Measurements from ENCODE around the gene SULT2B1.
"Not testable (repeated sequence)": the region's sequence is repeated elsewhere in the genome, so short reads cannot be mapped to it uniquely, and the experiment has no call there.

Gene SULT2B1

DNA sequence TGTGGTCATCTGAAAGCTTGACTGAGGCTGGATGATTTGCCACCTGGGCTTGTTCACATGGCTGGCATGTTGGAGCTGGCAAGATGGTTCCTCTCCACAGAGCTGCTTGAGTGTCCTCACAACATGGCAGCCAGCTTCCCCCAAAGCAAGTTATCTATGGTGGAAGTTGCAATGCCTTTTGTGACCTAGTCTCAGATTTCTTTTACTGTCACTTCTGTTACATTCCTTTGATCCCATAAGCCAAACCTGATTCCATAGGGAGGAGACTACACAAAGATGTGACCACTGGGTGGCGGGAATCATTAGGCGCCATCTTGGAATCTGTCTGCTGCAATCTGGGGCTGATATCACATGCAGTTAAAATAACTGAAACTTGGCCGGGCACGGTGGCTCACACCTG is 22.8 kb upstream of the SULT2B1 start:
- DNase-seq (ENCODE audit: low spot score), result no peak

DNA sequence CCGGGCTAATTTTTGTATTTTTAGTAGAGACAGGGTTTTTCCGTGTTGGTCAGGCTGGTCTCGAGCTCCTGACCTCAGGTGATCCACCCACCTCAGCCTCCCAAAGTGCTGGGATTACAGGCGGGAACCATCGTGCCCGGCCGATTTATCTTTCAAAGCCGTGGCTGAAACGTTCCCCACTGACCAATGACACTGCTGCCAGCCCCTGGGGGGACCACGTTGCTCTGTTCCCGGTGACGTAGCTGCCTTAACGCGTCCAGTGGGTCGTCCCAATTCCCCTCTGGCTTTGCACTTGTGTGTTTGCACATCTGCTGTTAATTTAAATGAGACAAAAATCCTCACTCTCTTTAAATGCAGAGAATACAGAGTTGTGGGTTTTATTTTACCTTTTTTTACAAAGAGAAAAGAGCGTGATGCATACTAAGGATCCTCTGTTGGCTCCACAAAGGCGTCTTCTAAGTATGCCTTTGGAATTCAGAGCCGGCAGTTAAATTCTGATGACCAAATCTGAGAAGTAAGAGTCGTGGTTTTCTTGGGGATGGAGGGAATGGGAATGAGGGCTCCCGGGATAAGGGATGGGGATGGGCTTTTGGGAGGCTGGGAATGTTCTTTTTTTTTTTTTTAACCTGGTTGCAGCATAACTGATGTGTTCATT is 21.8 kb upstream of the SULT2B1 start:
- no peak for DNase-seq (ENCODE audit: low spot score)

DNA sequence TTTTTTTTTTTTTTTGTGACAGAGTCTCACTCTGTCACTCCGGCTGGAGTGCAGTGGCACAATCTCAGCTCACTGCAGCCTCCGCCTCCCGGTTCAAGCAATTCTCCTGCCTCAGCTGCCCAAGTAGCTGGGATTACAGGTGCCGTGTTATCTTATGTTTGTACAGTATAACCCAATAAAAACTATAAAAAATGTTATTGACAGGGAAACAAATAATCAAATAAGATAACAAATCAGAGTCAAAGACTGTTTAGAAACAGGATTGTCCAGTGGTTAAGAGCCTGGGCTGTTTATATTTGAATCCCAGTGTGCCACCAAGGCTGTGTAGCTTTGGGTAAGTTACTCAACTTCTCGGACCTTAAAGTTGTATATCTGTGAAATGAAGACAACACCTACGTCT is 21.2 kb upstream of the SULT2B1 start:
- no peak for DNase-seq (ENCODE audit: low spot score)

DNA sequence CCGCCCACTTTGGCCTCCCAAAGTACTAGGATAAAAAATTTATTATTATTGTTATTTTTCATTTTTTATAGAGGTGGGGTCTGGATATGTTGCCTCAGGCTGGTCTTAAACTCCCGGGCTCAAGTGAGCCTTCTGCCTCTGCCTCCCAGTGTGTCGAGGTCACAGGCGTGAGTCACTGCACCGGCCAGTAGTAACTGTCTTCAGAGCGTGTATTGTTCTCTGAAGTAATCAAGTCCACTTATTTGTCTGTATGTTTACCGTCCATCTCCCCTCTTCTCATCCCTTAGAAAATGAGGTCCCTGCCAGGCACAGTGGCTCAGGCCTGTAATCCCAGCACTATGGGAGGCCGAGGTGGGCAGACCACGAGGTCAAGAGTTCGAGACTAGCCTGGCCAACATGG is 18.2 kb upstream of the SULT2B1 start:
- no peak for DNase-seq (ENCODE audit: low spot score)

- DNase-seq (ENCODE audit: low spot score), result no peak
Observed at GRCh38 chr19:48537541-48537940, 14.4 kb upstream of the SULT2B1 start.

DNA sequence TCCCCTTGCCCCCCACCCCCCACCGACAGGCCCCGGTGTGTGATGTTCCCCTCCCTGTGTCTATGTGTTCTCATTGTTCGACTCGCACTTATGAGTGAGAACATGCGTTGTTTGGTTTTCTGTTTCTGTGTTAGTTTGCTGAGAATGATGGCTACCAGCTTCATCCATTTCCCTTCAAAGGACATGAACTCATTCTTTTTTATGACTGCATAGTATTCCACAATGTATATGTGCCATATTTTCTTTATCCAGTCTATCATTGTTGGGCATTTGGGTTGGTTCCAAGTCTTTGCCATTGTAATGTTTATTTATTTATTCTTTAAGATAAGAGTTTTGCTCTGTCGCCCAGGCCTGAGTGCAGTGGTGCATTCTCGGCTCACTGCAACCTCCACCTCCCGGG is 13.9 kb upstream of the SULT2B1 start:
- not testable (repeated sequence) for DNase-seq (ENCODE audit: low spot score)

- DNase-seq (ENCODE audit: low spot score), result no peak
Observed at GRCh38 chr19:48539503-48540096, 12.4 kb upstream of the SULT2B1 start.

DNA sequence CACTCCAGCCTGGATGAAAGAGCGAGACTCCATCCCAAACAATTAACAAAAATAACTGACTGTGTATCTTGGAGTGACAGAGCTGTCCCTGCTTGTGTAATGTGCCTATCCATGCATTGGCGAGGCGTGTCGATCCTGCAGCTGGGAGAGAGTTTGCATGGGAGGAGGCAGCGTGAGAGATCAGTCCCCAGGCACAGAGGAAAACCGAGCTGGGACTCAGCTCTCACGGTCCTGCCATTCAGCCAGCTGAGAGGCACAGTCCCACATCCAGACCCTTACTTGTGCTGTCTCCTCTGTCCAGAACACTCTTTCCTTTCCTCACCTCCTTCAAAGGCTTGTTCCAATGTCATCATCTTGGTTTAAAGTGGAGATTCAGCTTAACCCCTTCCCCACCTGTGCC is 11.9 kb upstream of the SULT2B1 start:
- DNase-seq (ENCODE audit: low spot score), result no peak

GRCh38 chr19:48541813-48542212 is 10.2 kb upstream of the SULT2B1 start:
- DNase-seq (ENCODE audit: low spot score), result no peak

GRCh38 chr19:48543121-48543710 is 8.8 kb upstream of the SULT2B1 start:
- no peak for DNase-seq (ENCODE audit: low spot score)

DNA sequence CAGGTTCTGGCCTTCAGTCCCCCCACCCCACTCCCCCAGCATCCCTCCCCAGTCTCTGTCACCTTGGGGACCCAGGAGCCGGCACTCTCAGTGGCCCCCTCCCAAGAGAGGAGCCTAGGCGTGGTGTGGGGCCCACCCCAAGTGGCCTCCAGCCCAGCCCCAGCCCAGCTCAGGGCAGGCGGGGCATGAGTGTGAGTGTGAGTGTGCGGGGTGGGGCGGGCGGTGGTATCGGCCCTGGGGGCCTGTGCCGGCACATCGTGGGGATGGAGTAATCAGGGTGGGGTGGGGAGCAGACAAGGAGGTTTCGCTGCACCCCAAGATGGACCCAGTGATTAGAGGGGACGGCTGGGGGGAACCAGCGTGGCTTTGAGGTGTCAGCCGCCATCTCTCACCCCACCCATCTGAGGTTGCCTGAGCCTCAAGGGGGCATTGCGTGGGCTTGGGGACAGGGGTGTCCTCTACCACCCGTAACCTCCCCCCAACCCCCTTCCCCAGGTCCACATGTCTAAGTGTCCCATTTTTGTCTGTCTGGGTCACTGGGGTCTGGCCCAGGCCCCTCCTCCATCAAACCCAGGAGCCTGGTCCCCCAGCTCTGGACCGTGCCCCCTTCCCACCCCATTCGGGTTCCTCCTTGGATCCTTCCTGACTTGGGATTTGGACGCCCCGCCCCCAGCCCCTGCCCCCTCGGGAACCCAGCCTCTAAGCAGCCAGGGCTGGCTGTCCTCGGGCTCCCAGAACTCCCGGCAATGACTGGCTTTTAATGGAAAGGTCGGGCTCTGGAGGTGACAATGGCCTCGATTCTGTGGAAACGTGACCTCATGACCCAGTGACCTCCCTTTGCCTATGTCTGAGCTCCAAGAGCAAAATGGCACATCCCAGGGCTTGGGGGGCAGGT is 6.9 kb upstream of the SULT2B1 start:
- DNase-seq (ENCODE audit: low spot score), result no peak

DNA sequence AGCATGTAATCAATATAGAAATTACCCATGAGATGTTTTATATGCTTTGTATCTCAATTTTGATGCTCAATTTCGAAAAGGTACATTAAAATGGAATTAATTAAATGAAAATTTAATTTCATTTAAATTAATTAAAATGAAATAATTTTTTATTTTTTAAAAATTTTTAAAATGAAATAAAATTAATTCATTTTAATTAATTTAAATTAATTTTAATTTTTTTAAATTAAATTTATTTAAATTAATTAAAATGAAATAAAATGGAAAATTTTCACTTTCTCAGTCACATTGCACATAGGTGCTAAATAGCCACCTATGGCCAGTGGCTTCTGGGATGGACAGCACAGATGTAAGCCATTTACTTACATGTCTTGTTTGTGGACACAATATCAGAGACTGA is 4.2 kb upstream of the SULT2B1 start:
- no peak for DNase-seq (ENCODE audit: low spot score)

DNA sequence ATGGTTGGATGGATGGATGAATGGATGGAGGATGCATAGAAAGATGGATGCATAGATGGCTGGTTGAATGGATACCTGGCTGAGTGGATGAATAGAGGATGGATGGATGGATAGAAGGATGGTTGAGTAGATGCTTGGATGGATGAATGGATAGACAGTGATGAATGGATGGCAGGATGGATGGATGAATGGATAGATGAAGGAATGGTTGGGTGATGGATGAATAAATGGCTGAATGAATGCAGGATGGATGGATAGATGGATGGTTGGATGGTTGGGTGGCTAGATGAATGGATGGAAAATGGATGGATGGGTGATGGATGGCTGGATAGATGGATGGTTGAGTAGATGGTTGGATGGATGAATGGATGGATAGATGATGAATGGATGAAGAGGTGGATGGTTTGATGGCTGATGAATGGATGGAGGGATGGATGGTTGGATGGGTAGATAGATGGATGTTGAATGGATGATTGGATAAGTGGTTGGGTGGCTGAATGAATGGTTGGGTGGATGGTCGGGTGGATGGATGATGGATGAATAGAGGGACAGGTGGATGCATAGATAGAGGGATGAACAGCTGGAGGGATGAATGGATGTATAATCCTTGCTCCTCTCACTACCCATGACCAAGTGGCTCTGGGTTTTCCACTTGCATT is 3.6 kb upstream of the SULT2B1 start:
- DNase-seq (ENCODE audit: low spot score), result no peak

DNA sequence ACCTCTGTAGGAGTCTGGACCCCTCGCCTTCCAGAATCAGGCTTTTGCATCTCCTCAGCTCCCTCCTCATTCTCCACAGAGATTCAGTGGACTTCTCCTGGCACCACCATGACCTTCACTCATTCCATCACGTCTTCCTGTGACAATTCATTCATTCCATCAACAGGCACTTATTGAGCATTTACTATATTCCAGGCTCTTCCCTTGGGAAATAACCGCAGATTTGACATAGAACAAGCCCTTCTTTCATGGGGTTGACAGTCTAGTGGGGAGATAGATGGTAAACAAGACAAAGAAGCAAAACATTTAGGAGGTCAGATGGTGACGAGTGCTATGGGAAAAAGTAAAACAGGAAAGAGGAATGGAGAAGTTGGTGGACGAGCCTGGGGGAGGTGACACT is 2.6 kb upstream of the SULT2B1 start:
- peak; percentile 91 for DNase-seq (ENCODE audit: low spot score)

DNA sequence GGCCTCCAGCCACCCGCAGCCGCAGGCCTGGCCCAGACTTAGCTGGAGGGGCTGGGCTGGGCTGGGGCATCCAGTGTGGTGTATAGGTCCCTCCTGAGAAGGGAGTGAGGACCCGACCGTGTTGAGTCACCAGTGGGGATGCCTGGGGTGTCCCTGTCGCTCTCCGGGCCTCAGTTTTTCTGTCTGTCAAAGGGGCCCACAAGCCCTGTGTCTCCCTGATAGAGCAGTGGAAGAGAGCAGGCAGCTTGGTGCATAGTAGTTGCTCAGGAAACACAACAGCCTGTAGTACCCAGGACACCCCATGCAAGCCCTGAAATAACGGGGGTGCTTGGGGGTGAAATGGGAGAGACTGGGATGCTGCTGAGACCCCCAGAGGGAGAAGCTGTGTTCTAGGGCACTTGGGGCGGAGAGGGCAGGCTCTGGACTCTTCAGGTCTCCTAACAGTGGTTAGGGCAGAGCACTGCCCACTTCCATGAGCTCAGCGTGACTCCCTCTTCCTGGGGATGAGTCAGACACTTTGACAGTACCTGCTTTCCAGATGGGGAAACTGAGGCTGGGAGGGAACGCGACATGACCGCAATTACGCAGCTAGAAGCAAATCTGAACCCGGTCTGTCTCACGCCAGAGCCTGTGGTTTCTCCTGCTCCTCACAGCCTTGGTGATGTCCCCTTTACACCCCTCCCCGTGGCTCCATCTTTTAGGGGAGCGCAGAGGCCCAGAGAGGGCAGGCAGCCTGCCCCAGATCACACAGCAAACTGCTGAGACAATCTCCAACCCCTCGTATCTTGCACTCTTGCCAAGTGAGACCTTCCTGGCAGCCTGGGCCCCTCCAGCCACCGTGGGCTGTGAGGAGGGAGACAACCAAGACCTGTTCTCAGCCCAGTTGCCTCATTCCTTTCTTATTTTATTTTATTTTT is 692 bp downstream of the SULT2B1 start:
- DNase-seq (ENCODE audit: low spot score), result no peak

DNA sequence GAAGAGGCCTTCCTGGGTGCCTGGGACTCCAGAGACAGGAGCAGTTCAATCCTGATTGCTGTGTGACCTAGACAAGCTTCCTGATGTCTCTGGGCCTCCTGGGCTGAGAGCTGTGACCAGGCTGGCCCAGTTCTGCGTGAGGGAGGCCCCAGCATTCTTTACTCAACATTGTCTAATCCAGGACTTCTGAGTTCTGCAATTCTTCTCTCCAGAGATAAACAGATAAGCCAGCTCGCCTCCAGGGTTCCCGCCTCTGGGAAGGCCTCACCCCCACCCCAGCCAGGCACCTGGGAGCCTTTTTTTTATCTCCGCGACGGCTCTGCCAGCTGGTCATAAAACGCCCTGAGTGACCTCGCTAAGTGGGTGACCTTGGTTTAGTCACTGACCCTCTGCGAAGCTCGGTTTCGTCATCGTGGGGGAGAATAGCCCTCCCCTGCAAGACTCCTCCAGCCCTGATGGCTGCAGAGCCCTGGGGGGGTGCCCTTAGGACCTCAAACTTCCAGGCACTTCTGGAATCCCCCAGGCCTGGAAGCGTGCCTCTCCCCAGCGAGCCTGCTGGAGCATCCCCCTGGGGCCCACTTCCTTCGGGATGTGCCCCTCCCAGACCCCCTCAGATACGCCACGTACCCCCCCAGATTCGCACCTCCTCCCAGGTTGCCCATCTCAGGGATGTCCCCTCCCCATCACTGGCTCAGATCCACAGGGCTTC is 1.9 kb downstream of the SULT2B1 start:
- DNase-seq (ENCODE audit: low spot score), result no peak

GRCh38 chr19:48554385-48555091 is 2.6 kb downstream of the SULT2B1 start:
- DNase-seq (ENCODE audit: low spot score), result no peak

- DNase-seq (ENCODE audit: low spot score), result no peak
Observed at GRCh38 chr19:48556163-48556562, 4.2 kb downstream of the SULT2B1 start.

GRCh38 chr19:48556825-48557224 is 4.9 kb downstream of the SULT2B1 start:
- DNase-seq (ENCODE audit: low spot score), result no peak
